Activated CD4-positive, alpha-beta T cell treated with anti-CD3 and anti-CD28 coated beads for 4 hours (primary cell): Measurements from ENCODE around the gene BLVRB.
"Not testable (repeated sequence)": the region's sequence is repeated elsewhere in the genome, so short reads cannot be mapped to it uniquely, and the experiment has no call there.

Source experiments
- DNase-seq, 2 donors: peaks; one replicate each; pipeline ENCODE4 v3.0.0-alpha.2; 2020

BLVRB gene

DNA sequence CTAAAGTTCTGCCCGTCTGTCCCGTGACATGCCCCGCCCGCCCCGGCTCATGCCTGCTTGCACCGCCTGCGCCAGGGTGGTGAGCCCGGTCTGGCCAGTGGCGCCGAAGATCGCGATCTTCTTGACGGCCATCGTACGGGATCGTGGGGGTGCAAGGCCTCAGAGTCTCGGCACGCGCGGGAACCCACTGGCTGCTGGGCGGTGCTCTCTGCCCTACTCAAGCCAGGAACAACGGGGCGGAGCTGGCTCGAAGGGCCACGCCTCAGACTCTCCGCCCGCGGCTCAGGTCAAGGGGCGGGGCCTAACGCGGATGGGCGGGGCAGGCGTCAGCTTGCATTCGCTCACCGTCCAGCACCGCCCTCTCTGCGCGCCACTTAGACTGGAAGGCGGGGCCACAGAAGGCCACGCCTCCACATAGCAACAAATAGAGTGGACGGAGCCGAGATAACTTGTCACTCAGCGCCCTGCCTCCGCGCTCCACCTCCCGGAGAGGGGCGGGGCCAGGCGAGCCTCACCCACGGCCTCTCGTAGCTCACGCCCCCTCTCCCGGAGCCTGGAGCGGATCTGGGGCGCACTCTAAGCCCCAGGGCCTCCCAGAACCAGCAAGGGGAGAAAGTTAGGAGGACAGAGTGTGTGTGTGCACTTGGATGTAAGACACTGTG lies at the start of gene BLVRB:
Gene BLVRB, minus strand, starts transcription at position 189 of the 662 bp plus-strand sequence. Its CDS starts 57 bp downstream, at position 132.
- DNase-seq: peak; percentile 99 to 100

DNA sequence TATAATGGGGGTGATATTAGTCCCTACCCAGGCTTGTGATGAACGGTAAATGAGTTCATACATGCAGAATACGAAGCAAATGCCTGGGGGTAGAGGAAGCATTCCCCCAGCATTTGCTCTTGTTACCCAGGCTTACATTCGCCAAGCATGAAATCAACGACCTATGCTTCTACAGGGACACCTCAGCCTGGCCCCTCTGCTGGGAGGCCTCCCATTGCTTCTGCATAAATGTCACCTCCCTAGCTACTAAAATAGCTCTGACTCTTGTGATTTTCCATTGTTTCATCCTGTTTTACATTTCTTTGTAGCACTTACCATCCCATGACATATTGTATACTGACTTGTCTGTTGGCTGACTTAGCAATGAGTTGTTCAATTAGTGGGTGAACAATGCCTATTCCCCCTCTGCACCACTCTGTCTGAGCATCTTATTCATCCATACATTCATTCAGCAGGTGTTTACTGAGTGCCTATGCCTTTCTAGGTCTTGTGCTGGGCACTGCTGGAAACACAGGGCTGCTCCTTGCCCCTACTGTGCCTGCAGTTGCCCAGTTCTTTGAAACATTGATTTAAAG lies 48.3 kb upstream of the BLVRB start:
- no peak for DNase-seq

DNA sequence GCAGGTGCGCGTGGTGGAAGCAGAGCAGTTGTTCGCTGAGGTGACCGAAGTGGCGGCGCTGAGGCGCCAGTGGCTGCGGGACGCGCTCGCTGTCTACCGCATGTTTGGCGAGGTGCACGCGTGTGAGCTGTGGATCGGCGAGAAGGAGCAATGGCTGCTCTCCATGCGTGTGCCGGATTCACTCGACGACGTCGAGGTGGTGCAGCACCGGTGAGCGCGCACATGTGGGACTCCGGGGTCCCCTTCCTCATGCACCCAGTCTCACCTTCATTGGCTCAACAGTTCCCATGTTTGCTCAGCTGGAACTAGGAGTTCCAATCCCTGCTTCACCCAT lies 47.8 kb upstream of the BLVRB start:
- no peak for DNase-seq

DNA sequence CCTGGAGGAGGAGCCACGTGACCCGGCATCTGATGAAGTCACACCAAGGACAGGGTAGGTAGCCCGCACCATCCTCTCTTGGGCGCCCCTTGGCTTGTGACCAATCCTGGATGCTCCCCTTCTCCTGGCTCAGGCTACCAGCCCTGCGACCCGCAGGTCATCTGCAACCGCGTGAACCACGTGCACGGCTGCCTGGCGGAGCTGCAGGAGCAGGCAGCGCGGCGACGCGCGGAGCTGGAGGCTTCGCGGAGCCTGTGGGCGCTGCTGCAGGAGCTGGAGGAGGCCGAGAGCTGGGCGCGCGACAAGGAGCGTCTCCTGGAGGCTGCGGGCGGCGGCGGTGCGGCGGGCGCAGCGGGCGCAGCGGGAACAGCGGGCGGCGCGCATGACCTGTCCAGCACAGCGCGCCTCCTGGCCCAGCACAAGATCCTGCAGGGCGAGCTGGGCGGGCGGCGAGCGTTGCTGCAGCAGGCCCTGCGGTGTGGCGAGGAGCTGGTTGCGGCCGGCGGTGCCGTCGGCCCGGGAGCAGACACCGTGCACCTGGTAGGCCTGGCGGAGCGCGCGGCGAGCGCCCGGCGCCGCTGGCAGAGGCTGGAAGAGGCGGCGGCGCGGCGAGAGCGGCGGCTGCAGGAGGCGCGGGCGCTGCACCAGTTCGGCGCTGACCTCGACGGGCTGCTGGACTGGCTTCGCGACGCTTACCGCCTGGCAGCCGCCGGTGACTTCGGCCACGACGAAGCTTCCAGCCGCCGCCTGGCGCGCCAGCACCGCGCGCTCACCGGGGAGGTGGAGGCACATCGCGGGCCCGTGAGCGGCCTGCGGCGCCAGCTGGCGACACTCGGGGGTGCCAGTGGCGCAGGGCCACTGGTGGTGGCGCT lies 47.2 kb upstream of the BLVRB start:
- no peak for DNase-seq

DNA sequence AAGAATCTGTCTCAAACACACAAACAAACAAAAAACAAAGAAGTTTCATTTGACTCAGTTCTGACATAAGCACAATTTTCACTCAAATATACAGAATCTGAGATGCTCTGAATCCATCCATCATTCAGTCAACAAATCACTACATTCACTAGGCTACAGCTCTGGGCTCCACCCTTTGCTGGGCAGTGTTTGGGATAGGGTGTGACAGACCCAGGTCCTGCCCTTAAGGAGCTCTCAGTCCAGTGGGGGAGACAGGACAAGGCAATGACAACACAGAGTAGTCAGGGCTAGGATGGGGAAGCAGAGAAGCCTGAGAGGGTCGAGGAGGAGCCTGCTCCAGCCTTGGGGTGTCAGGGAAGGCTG lies 46.5 kb upstream of the BLVRB start:
- no peak for DNase-seq

DNA sequence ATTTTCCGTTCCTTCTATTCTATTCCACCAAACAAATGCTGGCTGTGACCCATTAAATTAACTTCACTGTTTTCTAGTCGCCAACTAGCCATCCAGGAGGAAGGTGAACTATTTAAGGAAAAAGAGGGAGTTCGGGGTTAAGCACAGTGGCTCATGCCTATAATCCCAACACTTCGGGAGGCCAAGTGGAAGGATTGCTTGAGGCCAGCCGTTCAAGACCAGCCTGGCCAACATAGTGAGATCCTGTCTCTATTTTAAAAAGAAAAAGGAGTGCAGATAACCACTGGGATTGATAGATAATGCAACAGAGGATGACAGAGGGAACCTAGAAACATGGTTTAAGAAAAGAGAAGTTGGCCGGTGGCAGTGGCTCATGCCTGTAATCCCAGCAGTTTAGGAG lies 45.9 kb upstream of the BLVRB start:
- no peak for DNase-seq

DNA sequence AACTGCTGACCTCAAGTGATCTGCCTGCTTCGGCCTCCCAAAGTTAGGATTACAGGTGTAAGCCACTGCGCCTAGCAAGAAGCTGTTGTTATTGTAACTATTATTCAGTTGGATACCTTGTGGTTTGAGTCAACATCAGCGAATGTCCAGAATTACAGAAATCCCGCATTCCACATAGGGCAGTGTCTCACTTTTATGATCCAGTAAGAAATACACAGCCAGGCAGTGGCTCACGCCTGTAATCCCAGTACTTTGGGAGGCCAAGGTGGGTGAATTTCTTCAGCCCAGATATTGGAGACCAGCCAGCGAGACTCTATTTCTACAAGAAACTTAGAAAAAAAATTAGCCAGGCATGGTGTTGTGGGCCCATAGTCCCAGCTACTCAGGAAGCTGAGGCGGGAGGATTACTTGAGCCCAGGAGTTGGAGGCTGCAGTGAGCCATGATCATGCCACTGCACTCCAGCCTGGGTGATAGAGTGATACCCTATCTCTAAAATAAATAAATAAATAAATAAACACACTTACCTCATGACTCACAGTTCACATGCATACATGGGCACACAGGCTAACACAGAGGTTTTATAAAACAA lies 45.1 kb upstream of the BLVRB start:
- no peak for DNase-seq

DNA sequence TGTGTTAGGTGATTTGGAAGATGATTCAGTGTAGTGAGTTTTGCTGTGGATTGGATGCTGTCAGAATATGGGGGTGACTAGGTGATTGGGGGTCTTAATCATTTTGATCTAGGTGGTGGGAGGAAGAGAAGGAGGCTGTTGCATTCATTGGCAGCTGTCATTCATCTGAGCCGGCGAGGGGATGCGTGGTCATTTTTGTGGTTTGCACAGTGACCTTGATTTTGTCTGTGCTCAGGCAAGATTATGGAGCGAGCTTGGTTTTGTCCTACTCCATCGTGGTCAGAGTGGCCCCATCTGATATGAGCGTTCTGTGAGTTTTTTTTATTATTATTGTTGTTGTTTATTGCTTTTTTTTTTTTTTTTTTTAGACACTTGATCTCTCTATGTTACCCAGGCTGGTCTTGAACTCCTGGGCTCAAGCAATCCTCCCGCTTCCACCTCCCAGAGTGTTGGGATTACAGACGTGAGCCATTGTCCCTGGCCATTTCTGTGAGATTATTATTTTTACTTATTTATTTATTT lies 43.3 kb upstream of the BLVRB start:
- no peak for DNase-seq

DNA sequence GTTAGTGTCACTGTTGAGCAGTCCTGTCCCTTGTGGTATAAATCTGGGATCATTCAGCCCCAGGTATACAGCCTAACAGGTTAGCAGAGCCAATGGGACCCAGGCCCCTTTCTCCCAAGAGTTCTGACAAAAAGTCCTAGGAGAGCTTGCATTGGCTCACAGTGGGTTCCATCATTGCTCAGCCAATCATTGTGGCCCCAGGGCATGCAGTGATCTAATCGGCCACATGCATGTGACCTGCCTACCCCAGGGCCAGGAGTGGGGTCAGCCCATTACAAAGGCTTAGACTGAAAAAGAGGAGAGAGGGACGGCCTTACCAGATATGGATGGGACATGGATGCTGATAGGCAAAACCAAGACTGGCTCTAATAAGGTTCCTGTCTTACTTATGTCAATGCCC lies 42.3 kb upstream of the BLVRB start:
- no peak for DNase-seq

DNA sequence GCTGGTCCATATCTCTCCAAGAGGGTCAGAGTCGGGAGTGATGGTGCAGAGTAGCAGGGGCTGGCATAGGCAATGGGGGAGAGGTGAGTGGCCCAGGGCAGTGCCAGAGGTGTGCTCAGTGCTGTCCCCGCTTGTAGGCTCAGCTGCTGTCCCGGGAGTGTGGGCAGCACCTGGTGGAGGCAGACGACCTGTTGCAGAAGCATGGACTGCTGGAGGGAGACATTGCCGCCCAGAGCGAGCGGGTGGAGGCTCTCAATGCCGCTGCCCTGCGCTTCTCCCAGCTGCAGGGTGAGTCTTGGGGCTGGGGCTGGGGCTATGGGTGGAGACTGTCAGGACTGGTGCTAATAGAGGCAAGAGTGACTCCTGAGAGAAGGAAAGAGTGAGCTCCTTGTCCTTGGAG lies 40.6 kb upstream of the BLVRB start:
- DNase-seq: no peak

DNA sequence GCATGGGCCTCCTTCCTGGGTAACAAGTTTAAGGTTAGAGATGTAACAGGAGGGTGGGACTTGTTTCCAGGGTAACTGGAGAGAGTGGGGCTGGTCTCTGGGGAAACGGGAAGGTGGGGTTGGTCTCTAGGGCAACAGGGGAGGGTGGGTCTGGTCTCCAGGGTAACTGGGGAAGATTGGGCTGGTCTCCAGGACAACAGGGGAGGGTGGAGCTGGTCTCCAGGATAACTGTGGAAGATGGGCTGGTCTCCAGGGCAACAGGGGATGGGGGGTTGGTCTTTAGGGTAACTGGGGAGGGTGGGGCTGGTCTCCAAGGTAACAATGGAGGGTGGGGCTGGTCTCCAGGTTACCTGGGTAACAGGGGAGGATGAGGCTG lies 37.8 kb upstream of the BLVRB start:
- no peak for DNase-seq

DNA sequence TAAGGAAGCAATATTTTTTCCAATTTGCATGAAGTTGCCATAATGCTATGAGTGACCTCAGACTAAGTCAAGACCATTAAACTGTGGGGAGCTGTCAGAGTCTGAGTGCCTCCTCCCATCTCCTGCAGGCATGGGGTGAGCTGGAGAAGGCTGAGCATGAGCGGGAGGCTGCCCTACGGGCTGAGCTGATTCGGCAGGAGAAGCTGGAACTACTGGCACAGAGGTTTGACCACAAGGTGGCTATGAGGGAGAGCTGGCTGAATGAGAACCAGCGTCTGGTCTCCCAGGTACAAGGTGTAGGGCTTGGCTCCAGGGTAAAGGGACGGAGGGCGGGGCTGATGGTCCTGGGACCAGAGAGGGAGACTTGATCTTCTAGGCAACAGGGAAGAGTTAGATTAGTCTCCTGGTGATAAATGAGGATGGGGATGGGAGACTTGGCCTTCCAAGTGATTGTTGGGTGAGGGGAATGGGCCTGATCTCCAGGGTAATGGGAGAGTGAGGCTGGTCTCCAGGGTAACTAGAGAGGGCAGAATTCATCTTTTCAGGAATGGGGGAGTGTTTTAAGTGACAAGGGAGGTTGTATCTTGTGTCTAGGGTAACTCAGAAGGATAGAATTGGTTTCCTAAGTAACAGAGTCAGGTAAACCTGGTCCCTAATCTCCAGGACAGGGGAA lies 37.2 kb upstream of the BLVRB start:
- no peak for DNase-seq

DNA sequence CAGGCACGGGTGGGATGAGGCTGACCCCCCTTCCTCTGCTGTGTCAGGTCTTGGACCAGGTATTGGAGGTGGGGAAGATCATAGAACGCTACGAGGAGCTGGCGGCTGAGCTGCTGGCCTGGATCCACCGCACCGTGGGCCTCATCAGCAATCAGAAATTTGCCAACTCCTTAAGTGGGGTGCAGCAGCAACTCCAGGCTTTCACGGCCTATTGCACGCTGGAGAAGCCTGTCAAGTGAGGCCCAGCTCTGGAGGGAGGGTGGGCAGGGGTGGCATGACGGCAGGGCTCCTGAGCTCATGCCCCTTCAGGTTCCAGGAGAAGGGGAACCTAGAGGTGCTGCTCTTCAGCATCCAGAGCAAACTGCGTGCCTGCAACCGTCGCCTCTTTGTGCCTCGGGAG lies 36.5 kb upstream of the BLVRB start:
- DNase-seq: no peak

DNA sequence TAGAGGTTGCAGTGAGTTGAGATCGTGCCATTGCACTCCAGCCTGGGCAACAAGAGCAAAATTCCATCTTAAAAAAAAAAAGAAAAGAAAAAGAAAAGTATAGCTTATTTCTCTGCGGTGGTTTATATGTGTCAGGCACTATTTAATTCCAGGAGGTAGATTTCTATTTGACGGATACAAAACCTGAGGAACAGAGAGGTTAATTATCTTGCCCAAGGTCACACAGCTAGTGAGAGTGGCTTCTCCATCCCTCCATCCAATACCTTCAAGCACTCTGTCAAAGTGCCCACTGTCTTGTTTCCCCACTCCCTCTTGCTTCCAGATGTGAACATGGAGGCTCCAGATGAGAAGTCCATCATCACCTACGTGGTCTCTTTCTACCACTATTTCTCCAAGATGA lies 36.1 kb upstream of the BLVRB start:
- DNase-seq: no peak

DNA sequence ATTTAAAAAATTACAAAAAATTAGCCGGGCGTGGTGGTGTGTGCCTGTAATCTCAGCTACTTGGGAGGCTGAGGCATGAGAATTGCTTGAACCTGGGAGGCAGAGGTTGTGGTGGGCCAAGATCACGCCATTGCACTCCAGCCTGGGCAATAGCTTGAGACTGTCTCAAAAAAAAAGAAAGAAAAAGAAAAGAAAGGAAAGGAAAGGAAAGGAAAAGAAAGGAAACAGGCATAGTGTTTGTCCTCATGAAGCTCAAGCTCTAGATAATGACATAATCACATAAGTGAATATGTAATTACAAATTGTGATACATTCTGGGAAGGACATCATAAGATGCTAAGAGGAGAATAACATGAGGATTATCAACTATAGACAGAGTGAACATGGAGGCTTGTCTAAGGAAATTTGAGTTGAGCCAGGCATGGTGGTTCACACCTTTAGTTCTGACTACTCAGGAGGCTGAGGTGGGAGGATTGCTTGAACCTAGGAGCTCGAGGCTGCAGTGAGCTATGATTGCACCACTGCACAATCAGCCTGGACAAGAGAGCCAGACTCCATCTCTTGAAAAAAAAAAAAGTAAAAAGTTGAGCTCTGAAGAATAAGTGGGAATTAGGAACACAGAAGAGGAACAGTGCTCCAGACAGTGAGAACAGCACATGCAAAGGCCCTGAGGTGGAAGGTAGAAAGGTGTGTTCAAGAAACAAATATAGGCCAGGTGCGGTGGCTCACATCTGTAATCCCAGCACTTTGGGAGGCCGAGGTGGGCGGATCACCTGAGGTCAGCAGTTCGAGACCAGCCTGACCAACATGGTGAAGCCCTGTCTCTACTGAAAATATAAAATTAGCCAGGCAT lies 35.4 kb upstream of the BLVRB start:
- DNase-seq: not testable (repeated sequence)

DNA sequence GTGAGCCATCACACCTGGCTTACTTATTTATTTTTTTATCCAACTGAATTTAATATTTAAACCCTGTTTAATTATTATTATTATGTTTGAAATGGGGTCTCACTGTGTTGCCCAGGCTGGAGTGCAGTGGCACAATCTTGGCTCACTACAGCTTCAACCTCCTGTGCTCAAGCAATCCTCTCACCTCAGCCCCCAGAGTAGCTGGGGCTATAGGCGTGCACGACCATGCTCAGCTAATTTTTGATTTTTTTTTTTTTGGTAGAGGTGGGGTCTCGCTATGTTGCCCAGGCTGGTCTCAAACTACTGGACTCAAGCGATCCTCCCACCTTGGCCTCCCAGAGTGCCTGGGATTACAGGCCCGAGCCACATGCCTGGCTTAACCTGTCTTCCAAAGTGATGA lies 33.8 kb upstream of the BLVRB start:
- no peak for DNase-seq

DNA sequence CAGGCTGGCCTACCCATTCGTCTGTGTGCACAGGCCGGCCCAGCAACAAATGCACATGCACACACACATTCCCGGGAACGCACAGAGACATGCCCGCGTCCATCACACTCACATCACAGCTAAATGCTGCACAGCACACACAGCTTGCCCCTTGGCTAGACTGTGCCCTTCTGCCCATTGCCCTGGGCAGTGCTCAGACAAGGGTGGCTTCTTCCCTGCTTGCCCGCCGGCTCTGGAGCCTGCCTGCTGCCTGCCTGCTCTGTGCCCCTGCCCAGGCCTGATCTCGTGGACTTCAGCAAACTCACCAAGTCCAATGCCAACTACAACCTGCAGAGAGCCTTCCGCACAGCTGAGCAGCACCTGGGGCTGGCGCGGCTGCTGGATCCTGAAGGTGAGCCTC lies 31.7 kb upstream of the BLVRB start:
- DNase-seq: no peak

DNA sequence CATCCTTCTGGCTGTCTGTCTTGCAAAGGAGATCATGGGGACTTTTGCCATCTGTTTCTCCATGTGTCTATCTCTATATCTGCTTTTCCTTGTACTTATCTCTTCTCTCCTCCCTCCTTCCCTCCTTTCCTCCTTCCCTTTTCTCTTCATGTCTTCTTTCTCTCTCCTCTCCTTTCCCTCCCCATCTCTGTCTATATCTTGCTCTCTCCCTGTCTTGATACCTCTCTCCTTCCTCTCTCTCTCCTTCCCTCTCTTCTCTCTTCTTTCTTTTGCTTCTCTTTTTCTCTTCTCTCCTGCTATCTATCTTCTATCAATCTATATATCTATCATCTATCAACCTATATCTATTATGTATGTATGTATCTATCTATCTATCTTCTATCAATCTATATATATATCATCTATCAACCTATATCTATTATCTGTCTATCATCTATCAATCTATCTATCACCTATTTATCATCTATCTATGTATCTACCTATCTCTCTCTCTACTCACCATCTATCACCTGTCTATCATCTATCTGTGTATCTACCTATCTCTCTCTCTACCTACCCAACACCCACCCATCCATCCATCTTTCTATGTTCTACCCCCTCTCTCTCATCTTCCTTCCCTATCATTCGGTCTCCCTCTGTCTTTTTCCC lies 28.8 kb upstream of the BLVRB start:
- DNase-seq: no peak

DNA sequence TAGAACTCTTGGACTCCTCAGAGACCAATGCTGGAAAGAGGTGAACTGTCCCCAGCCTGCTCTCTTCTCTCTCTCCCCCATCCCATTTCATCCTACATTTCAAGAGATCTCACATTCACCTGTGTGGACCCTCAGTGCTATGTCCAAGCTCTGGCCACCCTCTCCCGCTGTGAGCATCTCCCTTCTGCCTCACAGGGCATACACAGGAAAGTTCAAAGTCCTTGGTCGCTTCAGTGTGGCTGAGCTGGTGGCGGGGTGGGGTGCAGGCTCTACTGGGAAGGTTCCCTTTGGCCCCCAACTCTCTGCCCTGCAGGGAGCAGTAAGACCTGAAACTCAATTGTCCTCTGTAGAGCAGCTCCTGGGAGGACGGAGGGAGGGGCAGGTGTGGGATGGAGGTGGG lies 28.2 kb upstream of the BLVRB start:
- no peak for DNase-seq

DNA sequence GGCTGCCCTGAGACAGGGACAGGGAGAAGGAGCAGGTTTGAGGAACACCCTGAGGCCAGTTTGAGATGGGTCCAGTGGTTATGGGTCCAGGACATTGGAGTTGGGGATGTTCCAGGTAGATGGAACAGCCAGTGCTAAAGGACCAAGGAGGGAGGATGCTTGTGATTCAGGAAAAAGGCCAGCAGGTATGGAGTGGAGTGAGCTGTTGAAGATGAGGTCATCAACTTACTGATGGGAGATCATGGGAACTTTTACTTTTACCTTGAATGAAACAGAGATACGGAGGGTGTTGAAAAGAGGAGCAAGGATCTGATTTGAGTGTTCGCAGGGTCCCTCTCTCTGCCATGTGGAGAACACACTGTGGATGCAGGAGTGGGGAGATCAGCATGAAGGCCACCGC lies 26.7 kb upstream of the BLVRB start:
- no peak for DNase-seq

DNA sequence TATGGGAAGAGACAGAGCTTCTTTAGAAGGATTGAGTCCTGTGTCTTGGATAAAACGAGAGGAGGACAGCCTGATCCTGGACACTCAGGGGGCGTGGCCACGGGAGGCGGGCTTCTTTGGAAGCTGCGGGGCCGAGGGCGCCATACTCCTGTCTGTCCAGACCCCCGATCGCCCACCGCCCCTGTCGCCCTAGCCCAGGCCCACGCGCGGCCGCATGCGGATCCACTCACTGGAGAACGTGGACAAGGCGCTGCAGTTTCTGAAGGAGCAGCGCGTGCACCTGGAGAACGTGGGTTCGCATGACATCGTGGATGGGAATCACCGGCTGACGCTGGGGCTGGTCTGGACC lies 24.3 kb upstream of the BLVRB start:
- no peak for DNase-seq

DNA sequence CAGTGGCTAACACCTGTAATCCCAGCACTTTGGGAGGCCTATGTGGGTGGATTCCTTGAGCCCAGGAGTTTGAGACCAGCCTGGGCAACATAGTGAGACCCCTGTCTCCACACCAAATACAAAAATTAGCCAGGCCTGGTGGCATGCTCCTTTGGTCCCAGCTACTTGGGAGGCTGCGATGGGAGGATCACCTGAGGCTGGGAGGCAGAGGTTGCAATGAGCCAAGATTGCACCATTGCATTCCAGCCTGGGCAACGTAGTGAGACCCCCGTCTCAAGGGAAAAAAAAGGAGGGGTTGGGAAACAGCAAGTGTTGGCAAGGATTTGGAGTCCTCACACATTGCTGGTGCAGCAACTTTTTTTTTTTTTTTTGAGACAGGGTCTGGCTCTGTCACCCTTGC lies 20.5 kb upstream of the BLVRB start:
- no peak for DNase-seq
